ENCODE results near the gene KCNG2.
"Not testable (repeated sequence)": the region's sequence is repeated elsewhere in the genome, so short reads cannot be mapped to it uniquely, and the experiment has no call there.

GRCh38 chr18:79865951-79866350, 68.2 kb downstream of the KCNG2 start:
- not testable (repeated sequence) for TF ChIP-seq EZH2 (IDR thresholded peaks at IDR 0.05; ENCODE audit: low read depth, low read length, severe bottlenecking); ATF2 (IDR thresholded peaks at IDR 0.05; ENCODE audit: low read length); POU5F1 (IDR thresholded peaks at IDR 0.05; ENCODE audit: low read depth, low read length); CTCF (IDR thresholded peaks at IDR 0.05; ENCODE audit: control extremely low read depth in 1 of 3, insufficient read depth in 1 of 3, low read depth in 1 of 3, low read length in 3 of 3)

Measured in H1 (cell line).